NCI-H82 (cell line): ENCODE results near the gene OR11A1.

Experiments
- DNase-seq: peaks from one replicate; lab custom pipeline; 2025; lab: John Stamatoyannopoulos, UW

Gene OR11A1

DNA sequence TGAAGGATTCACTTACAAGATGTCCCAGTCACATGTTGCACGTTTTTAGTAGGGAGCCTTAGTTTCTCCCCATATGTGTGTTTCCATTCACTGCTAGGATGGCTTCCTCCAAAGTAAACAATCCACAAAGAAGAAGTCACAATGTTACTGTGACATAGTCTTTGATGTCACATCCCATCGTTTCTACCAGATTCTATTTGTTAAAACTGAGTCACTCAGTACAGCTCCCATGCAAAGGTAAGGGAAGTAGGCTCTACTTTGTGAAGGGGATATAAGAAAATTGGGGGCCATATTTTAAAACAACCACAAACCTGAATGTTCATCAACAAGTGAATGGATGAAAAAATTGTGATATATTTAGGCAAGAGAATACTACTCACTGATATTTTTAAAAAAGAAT is at the start of gene OR11A1, which contains the start of gene OR2H1:
TSS of gene OR11A1 (minus strand) at position 101 of the 400 bp plus-strand sequence. CDS start 29,430 bp downstream, outside the sequence.
TSS of gene OR2H1 (plus strand) at position 185 of the 400 bp plus-strand sequence. CDS start 4,615 bp downstream, outside the sequence.
- DNase-seq = no peak

DNA sequence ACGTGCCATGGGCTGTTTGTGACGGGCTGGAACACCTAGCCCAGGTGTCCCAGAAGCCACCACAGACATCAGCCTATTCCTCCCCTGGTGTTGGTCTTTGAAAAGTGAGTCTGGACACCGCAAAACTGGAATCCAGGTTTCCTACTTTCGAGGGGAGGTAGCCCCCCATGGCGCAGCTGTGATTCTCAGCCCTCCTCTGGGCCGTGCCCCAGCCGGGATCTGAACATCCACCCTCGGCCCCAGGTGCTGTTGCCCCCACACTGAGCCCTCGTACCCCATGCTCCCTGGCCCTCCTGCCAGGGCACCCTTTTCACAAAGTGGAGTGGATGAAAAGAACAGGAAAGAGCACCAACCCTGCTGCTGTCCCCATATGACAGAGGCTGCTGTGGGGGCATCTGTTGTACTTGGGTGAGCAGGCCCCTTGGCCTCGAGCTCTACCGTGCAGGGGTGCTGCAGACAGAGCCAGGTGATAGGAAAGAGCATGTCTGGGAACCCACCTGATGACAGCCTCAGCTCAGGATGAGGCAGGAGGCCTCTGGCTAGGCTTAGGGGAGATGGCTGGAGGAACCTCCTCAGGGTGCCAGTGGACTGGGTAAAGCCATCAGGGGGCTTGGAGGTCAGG is 49.7 kb upstream of the OR11A1 start:
- no peak for DNase-seq

- DNase-seq = no peak
These were observed 48.9 kb upstream of the OR11A1 start for GRCh38 chr6:29505808-29506207.

- DNase-seq = no peak
These were observed 48.1 kb upstream of the OR11A1 start for GRCh38 chr6:29504961-29505360.

DNA sequence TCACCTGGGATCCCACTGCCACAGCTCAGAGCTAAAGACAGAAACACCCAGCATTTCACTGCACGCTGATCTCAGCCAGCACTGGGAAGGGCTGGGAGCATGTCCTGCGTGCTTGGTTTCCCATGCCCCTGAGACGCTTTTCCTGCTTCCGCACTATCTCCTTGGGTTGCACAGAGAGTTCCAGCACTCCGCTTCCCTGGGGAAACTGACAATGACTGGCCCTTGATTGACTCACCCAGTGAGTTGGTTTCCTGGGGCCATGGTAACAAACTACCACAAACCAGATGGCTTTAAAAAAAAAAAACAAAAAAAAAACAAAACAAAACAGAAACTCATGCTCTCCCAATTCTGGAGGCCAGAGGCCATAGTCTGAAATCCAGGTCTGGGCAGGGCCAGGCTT is 45.7 kb upstream of the OR11A1 start:
- DNase-seq = no peak

DNA sequence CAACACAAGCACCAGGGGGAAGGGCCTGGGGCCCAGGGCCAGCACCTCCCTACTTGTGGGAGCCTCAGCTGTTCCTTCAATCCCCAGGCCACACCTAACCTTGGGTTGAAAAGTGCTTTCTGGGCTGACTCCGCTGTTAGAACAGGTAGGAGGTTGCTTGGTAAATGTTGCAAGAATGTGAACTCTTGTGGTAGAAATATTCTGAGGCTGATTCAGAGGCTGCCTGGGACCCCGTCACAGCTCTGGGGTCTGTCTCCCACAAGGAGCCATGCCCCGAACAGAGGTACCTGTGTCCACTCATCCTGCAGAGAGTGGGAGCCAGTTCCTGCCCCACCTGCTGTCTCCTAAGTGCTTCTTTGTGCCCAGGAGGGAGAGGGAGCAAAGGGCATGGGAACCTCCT is 45.3 kb upstream of the OR11A1 start:
- DNase-seq = no peak

- DNase-seq = no peak
These were observed 44.2 kb upstream of the OR11A1 start for GRCh38 chr6:29501106-29501505.

- no peak for DNase-seq
These were observed 43.7 kb upstream of the OR11A1 start for GRCh38 chr6:29500594-29500993.

DNA sequence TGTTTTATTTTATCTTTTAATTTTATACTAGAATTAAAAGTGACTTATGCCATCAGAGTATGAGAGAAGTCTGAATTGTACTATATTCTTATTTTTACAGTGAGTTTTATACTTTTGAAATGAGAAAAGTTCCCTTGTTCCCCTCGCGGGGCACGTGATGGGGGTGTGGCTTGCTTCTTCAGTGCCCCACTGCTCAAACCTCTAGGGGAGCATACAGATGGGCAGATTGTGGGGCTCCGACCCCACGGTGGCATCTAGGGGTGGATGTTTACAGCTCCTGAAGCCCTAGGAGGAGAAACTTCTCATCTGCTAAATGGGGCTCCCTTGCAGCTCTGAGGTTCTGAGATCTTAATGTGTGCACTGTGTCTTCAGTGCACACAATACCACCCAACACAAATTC is 42.8 kb upstream of the OR11A1 start:
- no peak for DNase-seq

- no peak for DNase-seq
These were observed 40.1 kb upstream of the OR11A1 start for GRCh38 chr6:29496961-29497360.

DNA sequence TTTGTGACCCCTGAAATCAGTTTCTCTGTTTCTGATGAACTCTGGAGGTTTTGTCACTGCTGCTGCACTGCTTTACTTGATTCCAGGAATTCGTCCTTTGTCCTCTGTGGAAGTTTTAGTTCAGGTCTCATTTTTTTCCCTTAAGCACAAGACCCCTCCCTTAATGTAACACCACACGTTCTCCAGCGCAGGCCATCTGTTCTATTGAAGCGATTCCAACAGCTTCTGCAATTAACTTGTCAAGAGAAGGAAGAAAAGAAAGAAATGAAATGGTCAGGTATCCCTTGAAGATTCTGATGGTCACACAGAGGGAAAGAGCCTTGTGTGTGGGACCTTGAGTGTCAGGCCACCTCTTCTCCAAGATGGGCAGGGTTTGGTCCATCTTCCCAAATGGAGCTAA is 38.7 kb upstream of the OR11A1 start:
- no peak for DNase-seq

GRCh38 chr6:29494131-29494530 is 37.3 kb upstream of the OR11A1 start:
- DNase-seq = no peak

DNA sequence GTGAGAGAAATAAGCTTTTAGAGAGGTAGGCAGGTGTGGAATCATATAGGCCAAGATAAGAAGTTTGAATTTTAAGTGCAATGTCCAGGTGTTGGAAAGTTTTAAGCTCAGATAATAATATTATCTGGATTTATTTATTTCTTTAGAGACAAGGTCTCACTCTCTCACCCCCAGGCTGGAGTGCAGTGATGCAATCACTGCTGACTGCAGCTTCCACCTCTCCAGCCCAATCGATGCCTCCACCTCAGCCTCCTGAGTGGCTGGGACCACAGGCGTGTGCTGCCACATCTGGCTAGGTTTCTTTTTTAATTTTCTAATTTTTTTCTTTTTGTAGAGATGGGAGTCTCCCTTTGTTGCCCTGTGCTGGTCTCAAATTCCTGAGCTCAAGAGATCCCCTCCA is 36.4 kb upstream of the OR11A1 start:
- no peak for DNase-seq

DNA sequence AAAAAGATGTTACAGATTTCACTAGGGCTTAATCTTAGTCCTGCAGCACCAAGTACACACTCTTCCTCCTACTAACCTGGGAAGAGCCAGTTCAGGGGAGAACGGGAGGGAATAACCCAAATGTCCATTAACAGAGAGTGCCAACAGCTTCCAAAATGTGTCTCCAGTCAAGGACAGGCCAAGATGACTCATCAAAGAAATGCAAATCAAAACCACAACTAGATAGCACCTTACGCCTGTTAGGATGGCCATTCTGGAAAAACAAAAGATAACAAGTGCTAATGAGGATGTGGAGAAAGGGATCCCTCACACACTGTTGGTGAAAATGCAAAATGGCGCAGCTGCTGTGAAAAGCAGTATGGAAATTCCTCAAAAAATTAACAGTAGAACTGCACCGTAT is 34.7 kb upstream of the OR11A1 start:
- no peak for DNase-seq

DNA sequence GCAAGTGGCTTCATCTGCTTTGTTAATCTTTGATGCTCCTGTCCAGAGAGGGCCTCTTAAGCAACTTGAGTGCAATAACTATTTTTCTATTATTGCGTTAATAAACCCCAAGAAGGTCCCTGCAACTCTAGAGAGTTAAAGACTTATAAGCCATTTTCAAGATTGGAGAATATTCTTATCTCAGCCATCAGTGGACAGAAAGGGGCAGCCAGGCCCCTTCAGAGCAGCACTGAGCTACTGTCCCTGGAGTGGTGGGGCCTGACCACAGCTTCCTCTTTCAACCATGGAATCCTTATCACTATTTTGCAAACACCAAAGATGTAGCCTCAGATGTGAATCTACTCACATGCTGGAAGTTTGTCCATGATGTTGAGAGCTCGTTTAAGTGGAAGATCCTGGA is 33.7 kb upstream of the OR11A1 start:
- no peak for DNase-seq

- DNase-seq = no peak
These were observed 33.2 kb upstream of the OR11A1 start for GRCh38 chr6:29490055-29490454.

- DNase-seq = no peak
These were observed 32.4 kb upstream of the OR11A1 start for GRCh38 chr6:29489286-29489685.

- DNase-seq = no peak
These were observed 32.0 kb upstream of the OR11A1 start for GRCh38 chr6:29488874-29489273.

- no peak for DNase-seq
These were observed 30.8 kb upstream of the OR11A1 start, which contains the start of gene MAS1L for GRCh38 chr6:29487660-29488059. Gene MAS1L (minus strand): TSS chr6:29487956. CDS start chr6:29487902, 54 bp downstream.

GRCh38 chr6:29487131-29487530 is 30.3 kb upstream of the OR11A1 start:
- no peak for DNase-seq

DNA sequence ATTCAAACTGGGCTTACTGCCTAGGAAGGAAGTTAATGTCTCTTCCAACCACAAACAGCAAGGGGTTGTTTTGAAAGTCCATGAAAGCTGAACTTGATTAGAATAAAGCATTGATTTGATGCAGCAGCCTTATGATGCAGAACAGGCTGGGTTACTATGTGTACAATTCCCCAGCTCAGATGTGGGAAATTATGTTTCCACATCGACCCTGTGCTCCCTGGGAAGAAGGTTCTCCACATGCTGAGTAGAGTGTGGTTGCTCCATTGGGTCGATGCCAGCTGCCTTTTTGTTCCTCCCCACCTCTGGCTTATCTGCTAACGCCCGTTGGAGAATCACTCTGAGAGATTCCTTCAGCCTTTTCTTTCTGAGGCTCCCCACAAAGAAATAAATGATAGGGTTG is 29.7 kb upstream of the OR11A1 start:
- no peak for DNase-seq

- no peak for DNase-seq
These were observed 26.9 kb upstream of the OR11A1 start for GRCh38 chr6:29483735-29484134.

DNA sequence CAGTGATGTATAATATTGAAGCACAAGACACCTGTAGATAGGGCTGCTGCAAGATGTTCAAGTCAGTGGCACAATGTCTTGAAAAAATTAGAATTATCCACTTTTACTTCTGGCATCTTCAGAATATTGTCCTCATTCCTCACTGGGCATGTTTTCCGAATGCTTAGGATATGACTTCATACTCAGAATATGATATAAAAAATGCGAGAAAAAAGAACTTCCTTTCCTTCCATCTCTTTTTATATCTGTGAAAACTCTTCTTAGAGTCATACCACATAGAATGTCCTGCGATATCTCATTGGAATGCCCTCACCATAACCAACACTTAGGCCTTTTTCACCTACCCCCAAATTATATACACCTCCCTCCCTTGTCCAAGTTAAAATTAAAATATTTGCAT is 26.3 kb upstream of the OR11A1 start:
- DNase-seq = no peak

- no peak for DNase-seq
These were observed 22.7 kb upstream of the OR11A1 start for GRCh38 chr6:29479560-29479959.
